Spleen (tissue), 13 donors: ENCODE data around the gene COA3. TPM values are rescaled to one million over a fixed set of nuclear protein-coding genes. Genes with fewer than 3 reads are reported as not detected.

Experiments
- DNase-seq: peaks from one replicate; pipeline ENCODE4 v3.0.0-alpha.2; 2020
- H3K27ac ChIP-seq, 8 donors: fragments of 200-600 bp; sonication (generic) in 7 of 8; 1 replicate in 4 of 8; 2 replicates in 4 of 8; pipeline versions ENCODE4 v1.5.0 to v1.8.0; 2016 to 2021; ENCODE audit warnings: inconsistent platforms in 4 of 8, mild to moderate bottlenecking in 4 of 8, moderate library complexity in 1 of 8
- H3K27me3 ChIP-seq, 7 donors: fragments of 200-600 bp; sonication (generic) in 6 of 7; replicated peaks in 1 of 7; 1 replicate in 4 of 7; 2 replicates in 3 of 7; pipeline versions ENCODE4 v1.5.0 to v1.8.0; 2016 to 2021; ENCODE audit warnings: inconsistent platforms in 3 of 7, mild to moderate bottlenecking in 1 of 7
- H3K36me3 ChIP-seq, 6 donors: fragments of 200-600 bp; sonication (generic) in 5 of 6; 1 replicate in 4 of 6; 2 replicates in 2 of 6; pipeline versions ENCODE4 v1.5.0 to v1.8.0; 2016 to 2021; ENCODE audit warnings: inconsistent platforms in 2 of 6
- H3K4me1 ChIP-seq, 6 donors: fragments of 200-600 bp; sonication (generic) in 5 of 6; 1 replicate in 3 of 6; 2 replicates in 3 of 6; pipeline versions ENCODE4 v1.5.0 to v1.8.0; 2016 to 2021; ENCODE audit warnings: inconsistent platforms in 3 of 6
- H3K4me3 ChIP-seq, 8 donors: fragments of 200-600 bp; sonication (generic) in 7 of 8; 1 replicate in 4 of 8; 2 replicates in 4 of 8; pipeline versions ENCODE4 v1.5.0 to v1.8.0; 2016 to 2021; ENCODE audit warnings: inconsistent platforms in 4 of 8, mild to moderate bottlenecking in 4 of 8, moderate library complexity in 2 of 8
- H3K9me3 ChIP-seq, 8 donors: fragments of 200-600 bp; sonication (generic) in 7 of 8; 1 replicate in 4 of 8; 2 replicates in 4 of 8; pipeline versions ENCODE4 v1.5.0 to v1.8.0; 2016 to 2021; ENCODE audit warnings: inconsistent platforms in 4 of 8
- POLR2A ChIP-seq, 3 donors: fragments of 450-650 bp; IDR thresholded peaks; one replicate each; pipeline ENCODE4 v1.5.1; 2017; ENCODE audit warnings: antibody characterized with exemption in 3 of 3, mild to moderate bottlenecking in 1 of 3
- POLR2AphosphoS5 ChIP-seq, 3 donors: sonication (generic); formaldehyde crosslinking; IDR thresholded peaks; one replicate each; pipeline ENCODE4 v1.5.1; 2017; ENCODE audit warnings: antibody characterized with exemption in 3 of 3
- WGBS, 5 donors: extraction: QIAGEN DNeasy Blood & Tissue Kit in 3 of 5; methylation state at CpG; one replicate each; pipeline versions ENCODE4 v1.1.5 to v1.1.7; 2013 to 2018; 5-methylcytosine and 5-hydroxymethylcytosine counted together
- intact Hi-C: fragments of 100-400 bp; cut with DNase I; formaldehyde crosslinking; loops from one replicate; pipeline ENCODE4 v1.15.0; 2023; ENCODE audit warnings: low total_unique reads
- long read RNA-seq, 2 donors: transcript quantifications; one replicate each; lab custom pipeline, GENCODE V29; 2026
- polyA plus RNA-seq, 3 donors: library from polyadenylated mRNA; stranded (reverse); fragments of 200-250 nt; gene quantifications; one replicate each; pipeline ENCODE4 v1.2.1, GENCODE V29; 2013
- total RNA-seq, 7 donors: library from RNA; depleted of rRNA in 3 of 7; stranded (reverse); fragments of >200 nt in 3 of 7; fragmentation: NEBNext Ultra II Directional in 4 of 7; extraction: Animal tissue kit (Norgen Biotek cat#: 25700) in 4 of 7; gene quantifications; one replicate each; pipeline versions ENCODE4 v1.1.0 to v1.2.1, GENCODE V29; 2016 to 2021
- TF ChIP-seq, protein P1 (sequence below), 11 experiments: fragments of 200-600 bp in 7 of 11; fragments of 450-650 bp in 4 of 11; sonication (generic) in 4 of 11; IDR thresholded peaks in 8 of 11; conservative IDR thresholded peaks in 3 of 11; 1 replicate in 7 of 11; 2 replicates in 4 of 11; pipeline versions ENCODE4 v1.4.0 to v1.8.0; 2016 to 2021; ENCODE audit warnings: antibody characterized with exemption in 11 of 11, inconsistent platforms in 4 of 11, mild to moderate bottlenecking in 1 of 11
- donor health status: healthy with polysubstance abuse.
- donor health status: DM: no; HTN: no; CAD: no; lungs with moderate emphysema.
- donor health status: DM: no; HTN: no; CAD: no.
- donor health status: Bipolar disorder and iron deficiency.
- donor health status: healthy.
- donor health status: DM: no; HTN: no; CAD: no.
- donor health status: DM: yes; HTN: yes; CAD: no.

The COA3 gene, protein sequence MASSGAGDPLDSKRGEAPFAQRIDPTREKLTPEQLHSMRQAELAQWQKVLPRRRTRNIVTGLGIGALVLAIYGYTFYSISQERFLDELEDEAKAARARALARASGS
- total RNA-seq (10 to 100 TPM; 30.0 to 62.0 (median 39.0) TPM), polyA plus RNA-seq (100 to 1,000 TPM in 1 of 3 donors, 10 to 100 TPM in 2; 65.6 to 126 (median 97.1) TPM)
- long read RNA-seq, donor 1, transcript COA3-201 (2 exons, 771 nt) = major isoform, 41 of 41 reads
- long read RNA-seq, donor 1, partial matches to known transcripts = 0 of 41 reads
- long read RNA-seq, donor 1, other reads (novel, unspliced or antisense) = 0 of 41 reads
- long read RNA-seq, donor 2, transcript COA3-201 (2 exons, 771 nt) = major isoform, 37 of 37 reads
- long read RNA-seq, donor 2, partial matches to known transcripts = 0 of 37 reads
- long read RNA-seq, donor 2, other reads (novel, unspliced or antisense) = 0 of 37 reads

DNA sequence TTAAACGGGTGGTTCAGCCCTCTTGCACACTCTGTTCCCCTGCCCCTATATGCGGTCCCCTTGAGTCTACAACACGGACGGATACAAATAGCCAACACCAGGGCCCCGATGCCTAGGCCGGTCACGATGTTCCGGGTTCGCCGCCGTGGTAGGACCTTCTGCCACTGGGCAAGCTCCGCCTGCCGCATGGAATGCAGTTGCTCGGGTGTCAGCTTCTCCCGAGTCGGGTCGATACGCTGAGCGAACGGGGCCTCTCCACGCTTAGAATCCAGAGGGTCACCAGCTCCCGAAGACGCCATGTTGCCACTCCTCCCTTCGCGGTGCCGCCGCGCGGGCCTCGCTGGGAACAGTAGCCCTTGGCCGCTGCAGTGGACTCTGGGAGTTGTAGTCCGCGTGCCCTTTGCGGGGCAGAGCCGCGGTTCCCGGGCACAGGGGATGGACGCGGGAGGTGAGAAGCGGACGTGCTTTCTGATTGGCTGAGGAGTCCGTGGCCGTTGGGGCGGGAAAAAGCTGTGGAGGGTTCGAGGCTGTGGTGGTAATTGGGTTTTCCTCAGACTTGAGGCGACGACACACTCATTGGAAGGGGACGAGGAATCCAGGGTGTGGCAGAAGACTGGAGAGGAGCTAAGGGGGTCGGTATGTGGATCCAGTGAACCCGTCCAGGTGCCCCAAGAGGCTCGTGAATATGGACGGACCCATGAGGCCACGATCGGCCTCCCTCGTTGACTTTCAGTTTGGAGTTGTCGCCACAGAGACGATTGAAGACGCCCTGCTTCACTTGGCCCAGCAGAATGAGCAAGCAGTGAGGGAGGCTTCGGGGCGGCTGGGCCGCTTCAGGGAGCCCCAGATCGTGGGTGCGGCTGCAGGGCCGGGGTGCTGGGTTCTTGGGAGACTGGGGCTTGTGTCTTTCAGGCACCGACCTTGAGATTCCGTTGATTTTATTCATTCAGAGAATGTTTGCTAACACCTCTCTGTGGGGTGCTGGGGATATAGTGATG lies at the start of gene COA3, which contains the start of gene CNTD1:
COA3 (minus strand) TSS at position 322 of the 998 bp plus-strand sequence; CDS start at position 299, 23 bp downstream.
CNTD1 (plus strand) TSS at position 479 of the 998 bp plus-strand sequence; CDS start at position 686, 207 bp downstream.
- 22 to 41% (median 27%) methylated on average over 45 to 66 of the region's 66 CpGs for WGBS, 5 donors
- intact Hi-C loops = no loop called here

DNA sequence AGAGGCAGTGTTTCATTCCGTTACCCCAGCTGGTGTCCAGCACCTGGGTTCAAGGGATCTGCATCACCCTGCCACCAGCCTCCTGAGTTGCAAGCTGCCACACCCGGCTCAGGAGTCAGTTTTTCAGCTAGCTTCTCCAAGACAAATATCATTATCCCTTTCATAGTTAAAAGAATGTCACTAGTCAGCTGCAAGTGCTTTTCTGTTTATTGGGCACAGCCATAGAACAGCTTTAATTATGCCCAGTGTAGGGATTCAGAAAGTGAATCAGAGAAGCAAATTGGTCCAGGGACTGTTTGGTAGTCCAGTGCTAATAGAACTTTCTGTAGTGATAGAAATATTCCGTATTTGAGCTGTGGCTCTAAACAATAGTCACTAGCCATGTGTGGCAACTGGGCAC lies 49.6 kb upstream of the COA3 start:
- intact Hi-C loops = no loop called here
- Histone ChIP-seq H3K4me3 (no peak overlapping the region), H3K27ac (no peak overlapping the region), H3K36me3 (peaks cover 0 to 31% (median 24%) of the 10 kb centered on the region in 6 donors), H3K27me3 (no peaks in the 10 kb centered on the region), H3K9me3 (no peaks in the 10 kb centered on the region), H3K4me1 (peaks cover 0 to 67% (median 24%) of the 10 kb centered on the region in 6 donors)
- WGBS, 5 donors = 88 to 98% (median 89%) methylated on average over 3 of the region's 3 CpGs
- TF ChIP-seq POLR2AphosphoS5 (IDR thresholded peaks at IDR 0.05) (no peak), POLR2A (IDR thresholded peaks at IDR 0.05) (no peak)
- TF ChIP-seq, protein P1, sequence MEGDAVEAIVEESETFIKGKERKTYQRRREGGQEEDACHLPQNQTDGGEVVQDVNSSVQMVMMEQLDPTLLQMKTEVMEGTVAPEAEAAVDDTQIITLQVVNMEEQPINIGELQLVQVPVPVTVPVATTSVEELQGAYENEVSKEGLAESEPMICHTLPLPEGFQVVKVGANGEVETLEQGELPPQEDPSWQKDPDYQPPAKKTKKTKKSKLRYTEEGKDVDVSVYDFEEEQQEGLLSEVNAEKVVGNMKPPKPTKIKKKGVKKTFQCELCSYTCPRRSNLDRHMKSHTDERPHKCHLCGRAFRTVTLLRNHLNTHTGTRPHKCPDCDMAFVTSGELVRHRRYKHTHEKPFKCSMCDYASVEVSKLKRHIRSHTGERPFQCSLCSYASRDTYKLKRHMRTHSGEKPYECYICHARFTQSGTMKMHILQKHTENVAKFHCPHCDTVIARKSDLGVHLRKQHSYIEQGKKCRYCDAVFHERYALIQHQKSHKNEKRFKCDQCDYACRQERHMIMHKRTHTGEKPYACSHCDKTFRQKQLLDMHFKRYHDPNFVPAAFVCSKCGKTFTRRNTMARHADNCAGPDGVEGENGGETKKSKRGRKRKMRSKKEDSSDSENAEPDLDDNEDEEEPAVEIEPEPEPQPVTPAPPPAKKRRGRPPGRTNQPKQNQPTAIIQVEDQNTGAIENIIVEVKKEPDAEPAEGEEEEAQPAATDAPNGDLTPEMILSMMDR (IDR thresholded peaks at IDR 0.05 in 8 of 11, conservative IDR thresholded peaks at IDR 0.05 in 3 of 11) = no peak
- DNase-seq = no peak

More for the DNA sequence above, at the start of gene COA3, which contains the start of gene CNTD1:
- H3K36me3 ChIP-seq = peaks cover 0 to 20% (median 2%) of the 10 kb centered on the region in 6 donors
- H3K27ac ChIP-seq = peak within 1 kb of the TSS in 6 of 8 donors; percentile 61 to 84 (median 76)
- H3K4me3 ChIP-seq = peak within 1 kb of the TSS; percentile 62 to 97 (median 84)
- no peaks in the 10 kb centered on the region for H3K27me3 ChIP-seq
- no peaks in the 10 kb centered on the region for H3K9me3 ChIP-seq
- DNase-seq = peak; percentile 97
- H3K4me1 ChIP-seq = peaks cover 13 to 43% (median 25%) of the 10 kb centered on the region in 6 donors
- TF ChIP-seq POLR2AphosphoS5 (IDR thresholded peaks at IDR 0.05) = peak; percentile 78 to 90 (median 82)
- no peak for TF ChIP-seq POLR2A (IDR thresholded peaks at IDR 0.05)
- TF ChIP-seq, protein P1 (IDR thresholded peaks at IDR 0.05 in 8 of 11, conservative IDR thresholded peaks at IDR 0.05 in 3 of 11) = peak in 1 of 11 experiments; percentile 22

DNA sequence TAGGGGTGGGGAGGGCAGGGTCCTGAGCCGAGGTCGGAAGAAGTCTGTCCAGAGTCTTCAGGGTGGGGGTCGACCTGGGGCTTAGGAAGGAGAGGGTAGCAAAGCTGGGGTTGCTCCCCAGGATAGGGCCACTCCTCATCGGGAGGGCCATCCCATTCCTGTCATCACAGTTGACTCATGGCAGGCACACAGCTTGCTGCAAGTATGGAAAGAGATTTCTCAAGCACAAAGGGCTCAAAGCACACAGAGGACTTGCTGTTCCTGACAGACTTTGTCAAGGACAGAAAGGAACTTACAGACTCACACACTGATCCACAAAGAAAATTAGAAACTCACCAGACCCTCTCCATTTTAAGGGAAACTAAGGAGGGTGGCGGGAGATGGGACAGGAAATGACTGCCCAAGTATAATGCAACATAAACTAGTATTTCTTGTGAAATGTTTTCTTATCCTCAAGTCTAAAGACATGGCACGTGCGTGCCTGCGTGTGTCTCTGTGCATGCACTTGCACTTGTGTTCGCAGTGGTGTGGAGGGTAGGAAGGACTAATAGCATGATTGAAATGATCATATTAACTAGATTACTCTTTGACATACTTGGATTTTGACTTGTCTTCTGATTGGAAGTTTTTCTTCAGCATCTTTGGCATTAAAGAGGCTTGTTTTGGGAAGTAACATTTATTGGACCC lies 48.2 kb upstream of the COA3 start:
- no peaks in the 10 kb centered on the region for H3K9me3 ChIP-seq
- peak overlapping the region in 3 of 8 donors; percentile 21 to 48 (median 42) for H3K27ac ChIP-seq
- WGBS, 5 donors = 52 to 84% (median 69%) methylated on average over 9 of the region's 9 CpGs
- H3K27me3 ChIP-seq = no peaks in the 10 kb centered on the region
- DNase-seq = peak; percentile 50
- H3K36me3 ChIP-seq = peaks cover under 1 to 45% (median 38%) of the 10 kb centered on the region in 6 donors
- intact Hi-C loops = no loop called here
- TF ChIP-seq, protein P1 (IDR thresholded peaks at IDR 0.05 in 8 of 11, conservative IDR thresholded peaks at IDR 0.05 in 3 of 11) = no peak
- TF ChIP-seq POLR2AphosphoS5 (IDR thresholded peaks at IDR 0.05) (no peak), POLR2A (IDR thresholded peaks at IDR 0.05) (no peak)
- peaks cover 0 to 74% (median 23%) of the 10 kb centered on the region in 6 donors for H3K4me1 ChIP-seq
- no peak overlapping the region for H3K4me3 ChIP-seq
